ENCODE results near the gene OMP. TPM values are rescaled to one million over a fixed set of nuclear protein-coding genes. Genes with fewer than 3 reads are reported as not detected.

Gene OMP
- total RNA-seq, 3 donors from 2014 or later, result not detected

DNA sequence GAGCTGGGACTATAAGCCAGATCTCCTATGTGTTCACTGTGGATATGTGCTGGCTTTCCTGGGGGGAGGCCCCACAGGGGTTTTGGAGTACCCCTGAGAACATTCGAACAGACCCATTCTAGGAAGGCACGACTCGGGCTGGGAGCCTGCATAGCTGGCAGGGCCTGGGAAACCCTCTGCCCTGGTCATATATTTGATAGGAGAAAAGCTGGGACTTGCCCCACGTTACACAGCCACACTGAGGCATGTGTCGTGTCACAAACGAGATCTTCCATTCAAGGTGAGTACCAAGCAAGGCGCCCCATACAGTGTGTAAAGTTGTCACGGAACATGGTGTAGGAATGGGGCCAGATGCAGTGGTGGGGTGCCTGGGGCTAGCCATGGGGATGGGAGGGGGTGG, 36.6 kb downstream of the OMP start:
- TF ChIP-seq, protein P1, sequence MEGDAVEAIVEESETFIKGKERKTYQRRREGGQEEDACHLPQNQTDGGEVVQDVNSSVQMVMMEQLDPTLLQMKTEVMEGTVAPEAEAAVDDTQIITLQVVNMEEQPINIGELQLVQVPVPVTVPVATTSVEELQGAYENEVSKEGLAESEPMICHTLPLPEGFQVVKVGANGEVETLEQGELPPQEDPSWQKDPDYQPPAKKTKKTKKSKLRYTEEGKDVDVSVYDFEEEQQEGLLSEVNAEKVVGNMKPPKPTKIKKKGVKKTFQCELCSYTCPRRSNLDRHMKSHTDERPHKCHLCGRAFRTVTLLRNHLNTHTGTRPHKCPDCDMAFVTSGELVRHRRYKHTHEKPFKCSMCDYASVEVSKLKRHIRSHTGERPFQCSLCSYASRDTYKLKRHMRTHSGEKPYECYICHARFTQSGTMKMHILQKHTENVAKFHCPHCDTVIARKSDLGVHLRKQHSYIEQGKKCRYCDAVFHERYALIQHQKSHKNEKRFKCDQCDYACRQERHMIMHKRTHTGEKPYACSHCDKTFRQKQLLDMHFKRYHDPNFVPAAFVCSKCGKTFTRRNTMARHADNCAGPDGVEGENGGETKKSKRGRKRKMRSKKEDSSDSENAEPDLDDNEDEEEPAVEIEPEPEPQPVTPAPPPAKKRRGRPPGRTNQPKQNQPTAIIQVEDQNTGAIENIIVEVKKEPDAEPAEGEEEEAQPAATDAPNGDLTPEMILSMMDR (IDR thresholded peaks at IDR 0.05), result no peak
- TF ChIP-seq POLR2AphosphoS5 (IDR thresholded peaks at IDR 0.05) (no peak), POLR2A (IDR thresholded peaks at IDR 0.05) (no peak)
- Histone ChIP-seq H3K4me3 (no peak overlapping the region), H3K4me1 (no peaks in the 10 kb centered on the region), H3K9me3 (no peaks in the 10 kb centered on the region), H3K27me3 (peaks cover 0 to 21% of the 10 kb centered on the region in 2 donors), H3K36me3 (no peaks in the 10 kb centered on the region), H3K27ac (no peak overlapping the region)
- intact Hi-C loops (cut with DNase I; ENCODE audit: low total_unique reads), result no loop called here
- DNase-seq (ENCODE audit: low spot score in 2 of 2), result no peak

DNA sequence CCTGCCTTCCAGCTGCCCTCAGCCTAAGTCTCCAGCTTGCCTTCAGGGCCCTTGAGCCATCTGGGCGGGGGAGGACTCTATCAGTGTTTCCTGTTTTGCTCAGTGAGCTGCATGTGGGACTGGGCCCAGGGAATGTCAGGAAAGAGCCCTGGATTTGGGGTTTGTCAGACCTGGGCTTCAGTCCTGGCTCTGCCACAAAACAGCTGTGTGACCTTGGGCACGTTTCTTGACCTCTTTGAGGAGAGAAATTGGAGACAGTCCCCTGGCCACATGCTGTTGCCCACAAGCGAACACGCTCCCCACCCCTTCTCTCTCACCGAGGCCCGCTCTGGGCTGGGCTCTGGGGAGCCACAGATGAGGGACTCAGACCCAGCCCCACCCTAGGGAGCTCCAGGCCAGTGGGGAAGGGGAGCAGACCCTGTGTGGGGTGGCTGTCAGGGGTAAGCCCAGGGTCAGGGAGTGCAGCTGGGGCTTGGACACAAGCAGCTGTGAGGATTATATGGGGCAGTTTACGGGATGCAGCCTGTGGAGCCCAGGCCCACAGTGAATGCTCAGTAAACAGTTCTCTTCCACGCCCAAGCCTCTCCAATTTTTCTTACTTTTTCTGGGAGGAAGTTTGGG, 37.7 kb downstream of the OMP start:
- TF ChIP-seq, protein P1 (IDR thresholded peaks at IDR 0.05), result no peak
- TF ChIP-seq POLR2AphosphoS5 (IDR thresholded peaks at IDR 0.05), result no peak
- no peak for TF ChIP-seq POLR2A (IDR thresholded peaks at IDR 0.05)
- DNase-seq (ENCODE audit: low spot score in 2 of 2), result no peak
- Histone ChIP-seq H3K27me3 (peaks cover 0 to 21% of the 10 kb centered on the region in 2 donors), H3K4me1 (no peaks in the 10 kb centered on the region), H3K27ac (peak overlapping the region in 1 of 2 donors; percentile 39), H3K9me3 (no peaks in the 10 kb centered on the region), H3K4me3 (no peak overlapping the region), H3K36me3 (no peaks in the 10 kb centered on the region)
- intact Hi-C loops (cut with DNase I; ENCODE audit: low total_unique reads), result no loop called here

DNA sequence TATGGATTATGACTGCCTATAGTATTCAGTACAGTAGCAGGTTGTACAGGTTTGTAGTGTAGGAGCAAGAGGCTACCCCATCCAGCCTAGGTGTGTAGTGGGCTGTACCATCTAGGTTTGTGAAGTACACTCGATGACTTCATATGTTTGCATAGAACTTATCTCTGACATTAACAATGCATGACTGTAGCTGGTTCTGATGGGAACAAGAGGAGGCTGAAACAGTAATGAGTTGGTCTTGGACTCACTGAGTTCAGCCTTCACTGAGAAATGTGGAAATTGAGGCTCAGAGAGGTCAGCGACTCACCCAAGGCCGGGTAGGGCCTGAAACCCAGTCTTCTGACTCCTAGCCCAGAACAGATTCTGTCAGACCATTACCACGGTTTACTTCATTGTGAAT, 38.4 kb downstream of the OMP start:
- Histone ChIP-seq H3K4me1 (no peaks in the 10 kb centered on the region), H3K9me3 (no peaks in the 10 kb centered on the region), H3K36me3 (no peaks in the 10 kb centered on the region), H3K4me3 (no peak overlapping the region), H3K27ac (no peak overlapping the region), H3K27me3 (peaks cover 0 to 21% of the 10 kb centered on the region in 2 donors)
- DNase-seq (ENCODE audit: low spot score in 2 of 2), result no peak
- intact Hi-C loops (cut with DNase I; ENCODE audit: low total_unique reads), result no loop called here
- no peak for TF ChIP-seq POLR2A (IDR thresholded peaks at IDR 0.05)
- TF ChIP-seq, protein P1 (IDR thresholded peaks at IDR 0.05), result no peak
- no peak for TF ChIP-seq POLR2AphosphoS5 (IDR thresholded peaks at IDR 0.05)

DNA sequence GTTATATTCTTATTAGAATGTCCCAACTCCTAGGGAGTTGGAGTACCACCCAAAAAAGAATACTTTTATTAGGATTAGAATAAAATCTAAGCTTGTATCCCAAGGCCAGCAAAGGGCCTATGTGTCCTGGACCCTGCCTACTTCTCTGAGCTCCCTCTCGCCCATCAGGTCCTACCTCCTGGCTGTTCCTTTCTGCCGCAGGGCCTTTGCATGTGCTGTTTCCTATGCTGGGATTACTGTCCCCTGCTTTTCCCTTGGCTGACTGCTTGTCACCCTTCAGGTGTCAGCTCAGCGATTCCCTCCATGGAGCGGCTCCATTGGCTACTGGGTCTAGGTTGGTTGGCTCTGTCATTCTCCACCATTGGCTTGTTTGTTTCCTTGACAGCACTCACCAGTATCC, 38.8 kb downstream of the OMP start:
- no peak overlapping the region for H3K27ac ChIP-seq
- intact Hi-C loops (cut with DNase I; ENCODE audit: low total_unique reads), result no loop called here
- H3K36me3 ChIP-seq, result no peaks in the 10 kb centered on the region
- DNase-seq (ENCODE audit: low spot score in 2 of 2), result no peak
- H3K4me1 ChIP-seq, result no peaks in the 10 kb centered on the region
- H3K4me3 ChIP-seq, result no peak overlapping the region
- no peaks in the 10 kb centered on the region for H3K9me3 ChIP-seq
- H3K27me3 ChIP-seq, result peaks cover 0 to 21% of the 10 kb centered on the region in 2 donors
- TF ChIP-seq POLR2A (IDR thresholded peaks at IDR 0.05) (no peak), POLR2AphosphoS5 (IDR thresholded peaks at IDR 0.05) (no peak)
- TF ChIP-seq, protein P1 (IDR thresholded peaks at IDR 0.05), result no peak

DNA sequence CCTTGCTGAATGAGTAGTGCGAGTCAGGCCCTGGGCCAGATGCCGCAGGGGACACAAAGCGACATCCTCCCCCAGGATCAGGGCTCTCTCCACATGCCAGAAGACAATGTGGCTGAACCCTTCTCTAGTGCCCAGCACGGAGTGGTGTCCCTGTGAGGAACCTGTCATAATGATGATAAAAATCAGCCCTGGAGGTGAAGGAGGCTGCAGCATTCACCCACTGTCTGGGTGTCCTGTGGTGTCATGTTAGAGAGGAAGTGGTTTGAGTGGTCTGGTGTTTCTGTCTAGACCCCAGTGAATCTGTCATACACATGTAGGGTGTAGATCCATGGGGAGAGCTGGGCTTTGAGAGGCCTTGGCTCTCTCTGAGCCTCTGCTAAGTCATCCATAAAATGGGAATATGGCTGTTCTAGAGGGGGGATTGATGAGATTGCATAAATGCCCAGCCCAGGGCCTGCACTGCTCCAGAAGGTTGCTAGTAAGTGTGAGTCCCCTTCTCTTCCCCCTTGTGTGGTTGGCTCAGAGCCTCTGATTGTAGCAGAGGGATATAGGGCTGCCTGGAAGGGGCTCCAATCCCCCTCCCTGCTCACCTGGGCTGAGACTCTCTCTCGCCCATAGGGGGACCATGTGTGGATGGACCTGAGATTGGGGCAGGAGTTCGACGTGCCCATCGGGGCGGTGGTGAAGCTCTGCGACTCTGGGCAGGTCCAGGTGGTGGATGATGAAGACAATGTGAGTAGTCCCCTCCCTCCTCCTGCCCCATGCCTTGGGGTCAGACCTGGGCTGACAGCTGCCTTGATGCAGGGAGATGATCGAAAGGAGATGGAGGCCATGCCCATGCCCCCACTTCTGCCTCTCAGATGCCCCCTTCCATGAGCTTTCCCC, 39.7 kb downstream of the OMP start:
- TF ChIP-seq POLR2A (IDR thresholded peaks at IDR 0.05) (no peak), POLR2AphosphoS5 (IDR thresholded peaks at IDR 0.05) (no peak)
- TF ChIP-seq, protein P1 (IDR thresholded peaks at IDR 0.05), result no peak
- intact Hi-C loops (cut with DNase I; ENCODE audit: low total_unique reads), result no loop called here

More for the DNA sequence above, 39.7 kb downstream of the OMP start:
- Histone ChIP-seq H3K9me3 (no peaks in the 10 kb centered on the region), H3K4me3 (no peak overlapping the region), H3K27me3 (peaks cover 0 to 18% of the 10 kb centered on the region in 2 donors), H3K27ac (no peak overlapping the region), H3K4me1 (no peaks in the 10 kb centered on the region), H3K36me3 (no peaks in the 10 kb centered on the region)
- no peak for DNase-seq (ENCODE audit: low spot score in 2 of 2)
